HEK293 (cell line): ENCODE results near the gene KEAP1.
"Not testable (repeated sequence)": the region's sequence is repeated elsewhere in the genome, so short reads cannot be mapped to it uniquely, and the experiment has no call there.

Experiments
- CTCF ChIA-PET: fragments of 350-600 bp; formaldehyde crosslinking; extraction: SDS; loops from one replicate; lab custom pipeline; 2021; ENCODE audit warnings: antibody characterized with exemption; lab: Yijun Ruan, JAX
- POLR2A ChIA-PET: fragments of 300-600 bp; formaldehyde crosslinking; extraction: SDS; loops from one replicate; lab custom pipeline; 2020; ENCODE audit warnings: antibody characterized with exemption, inconsistent platforms; lab: Yijun Ruan, JAX
- H3K27ac ChIP-seq: fragments of 200-500 bp; sonication (Bioruptor generic); 2 replicates; pipeline ENCODE4 v1.5.1; 2014; ENCODE audit warnings: low read depth, low read length, control low read depth, inconsistent platforms; ENCODE audit errors: extremely low read depth
- H3K36me3 ChIP-seq, 2 experiments: fragments of 200-500 bp in 1 of 2; sonication (Bioruptor generic) in 1 of 2; 1 replicate in 1 of 2; 2 replicates in 1 of 2; pipeline ENCODE4 v1.5.1; 2014 to 2017; ENCODE audit warnings: inconsistent platforms in 2 of 2, low read length in 2 of 2; ENCODE audit not compliant: control insufficient read depth in 2 of 2, insufficient read depth in 1 of 2
- H3K4me1 ChIP-seq: fragments of 200-500 bp; sonication (Bioruptor generic); 2 replicates; pipeline ENCODE4 v1.5.1; 2014; ENCODE audit warnings: mild to moderate bottlenecking, low read length, inconsistent platforms; ENCODE audit not compliant: control insufficient read depth, insufficient read depth
- H3K4me3 ChIP-seq: 2 replicates; pipeline ENCODE4 v1.5.1; 2011; ENCODE audit warnings: low read depth, mild to moderate bottlenecking, control low read depth, low read length, moderate library complexity
- H3K9me3 ChIP-seq: fragments of 200-500 bp; sonication (Bioruptor generic); 2 replicates; pipeline ENCODE4 v1.5.1; 2014; ENCODE audit warnings: low read depth, low read length, inconsistent platforms; ENCODE audit not compliant: control insufficient read depth, insufficient read depth
- GLIS1 ChIP-seq: fragments of 450-650 bp; formaldehyde crosslinking; IDR thresholded peaks from 2 replicates; pipeline ENCODE4 v1.5.1; 2016; ENCODE audit warnings: missing biosample characterization, missing genetic modification characterization
- HOXD13 ChIP-seq: sonication (generic); formaldehyde crosslinking; IDR thresholded peaks from 2 replicates; pipeline ENCODE4 v1.8.0; 2022; ENCODE audit warnings: missing genetic modification reagents, borderline replicate concordance
- IKZF3 ChIP-seq: fragments of 450-650 bp; IDR thresholded peaks from 2 replicates; pipeline ENCODE4 v1.5.0; 2018; ENCODE audit warnings: missing biosample characterization, mild to moderate bottlenecking, missing genetic modification characterization, moderate library complexity
- MYNN ChIP-seq: fragments of 450-650 bp; formaldehyde crosslinking; IDR thresholded peaks from 2 replicates; pipeline ENCODE4 v1.5.1; 2016; ENCODE audit warnings: missing biosample characterization, missing genetic modification characterization, borderline replicate concordance
- SCRT2 ChIP-seq: fragments of 450-650 bp; formaldehyde crosslinking; IDR thresholded peaks from 2 replicates; pipeline ENCODE4 v1.5.1; 2016; ENCODE audit warnings: missing biosample characterization, missing genetic modification characterization
- YY1 ChIP-seq: fragments of 450-650 bp; formaldehyde crosslinking; IDR thresholded peaks from 2 replicates; pipeline ENCODE4 v1.5.1; 2018; ENCODE audit warnings: missing biosample characterization, missing genetic modification characterization
- ZBTB48 ChIP-seq: fragments of 450-650 bp; formaldehyde crosslinking; IDR thresholded peaks from 2 replicates; pipeline ENCODE4 v1.5.1; 2016; ENCODE audit warnings: missing biosample characterization, missing genetic modification characterization
- ZNF223 ChIP-seq: fragments of 450-650 bp; formaldehyde crosslinking; IDR thresholded peaks from 2 replicates; pipeline ENCODE4 v1.5.1; 2016; ENCODE audit warnings: missing biosample characterization, missing genetic modification characterization
- ZNF24 ChIP-seq: fragments of 450-650 bp; formaldehyde crosslinking; IDR thresholded peaks from 2 replicates; pipeline ENCODE4 v1.5.1; 2016; ENCODE audit warnings: missing biosample characterization, missing genetic modification characterization
- ZNF302 ChIP-seq: fragments of 450-650 bp; formaldehyde crosslinking; IDR thresholded peaks from 2 replicates; pipeline ENCODE4 v1.5.1; 2016; ENCODE audit warnings: missing biosample characterization, missing genetic modification characterization, low read depth
- ZNF580 ChIP-seq: fragments of 450-650 bp; formaldehyde crosslinking; IDR thresholded peaks from 2 replicates; pipeline ENCODE4 v1.5.1; 2016; ENCODE audit warnings: missing biosample characterization, missing genetic modification characterization
- ZNF639 ChIP-seq: fragments of 450-650 bp; formaldehyde crosslinking; IDR thresholded peaks from 2 replicates; pipeline ENCODE4 v1.5.1; 2016; ENCODE audit warnings: missing biosample characterization, missing genetic modification characterization
- ZNF658 ChIP-seq: fragments of 450-650 bp; formaldehyde crosslinking; IDR thresholded peaks from 2 replicates; pipeline ENCODE4; 2016; ENCODE audit warnings: missing biosample characterization, missing genetic modification characterization
- ZNF664 ChIP-seq: fragments of 450-650 bp; formaldehyde crosslinking; IDR thresholded peaks from 2 replicates; pipeline ENCODE4 v1.5.1; 2016; ENCODE audit warnings: missing biosample characterization, missing genetic modification characterization
- ZNF76 ChIP-seq: fragments of 450-650 bp; formaldehyde crosslinking; IDR thresholded peaks from 2 replicates; pipeline ENCODE4; 2016; ENCODE audit warnings: low read depth, missing biosample characterization, missing genetic modification characterization, borderline replicate concordance

Gene KEAP1

GRCh38 chr19:10461047-10461949 lies 41.9 kb downstream of the KEAP1 start (continued):
- TF ChIP-seq ZNF580 (tag by site-specific recombination) = no peak

GRCh38 chr19:10460714-10461046 lies 42.5 kb downstream of the KEAP1 start:
- H3K4me1 ChIP-seq = no peaks in the 10 kb centered on the region
- H3K36me3 ChIP-seq = peaks cover 0 to 3% of the 10 kb centered on the region in 2 experiments; a peak in 2 of 3 replicates
- CTCF ChIA-PET = interaction anchor here (0.6 to 0.7 kb wide), 3 partner anchors 15 to 24 kb away, joined by 3 to 6 read pairs (median 3); no protein-coding TSS in a partner anchor
- no peak overlapping the region for H3K27ac ChIP-seq
- no peak overlapping the region for H3K4me3 ChIP-seq
- TF ChIP-seq ZNF658 (no peak), ZNF223 (no peak), ZNF302 (tag by site-specific recombination) (no peak), ZNF76 (tag by site-specific recombination) (no peak), GLIS1 (tag by site-specific recombination) (no peak), ZNF24 (no peak), ZNF639 (tag by site-specific recombination) (0 out of 2 replicates have a peak, but pooled peaks have one; percentile 34), SCRT2 (tag by site-specific recombination) (peak; percentile 36; the same call in 1 of the 2 replicates)
- TF ChIP-seq, all 188 proteins: peak for 2
- POLR2A ChIA-PET = interaction anchor here (0.9 kb wide), 1 partner anchor 9 kb away, joined by 3 read pairs; no protein-coding TSS in a partner anchor
- no peaks in the 10 kb centered on the region for H3K9me3 ChIP-seq

- CTCF ChIA-PET = interaction anchor here (0.7 to 1.3 kb wide), 5 partner anchors 20 to 530 kb away, joined by 3 to 5 read pairs (median 3); no protein-coding TSS in a partner anchor
- H3K4me3 ChIP-seq, H3K27ac ChIP-seq, H3K36me3 ChIP-seq, H3K4me1 ChIP-seq, POLR2A ChIA-PET, H3K9me3 ChIP-seq: not testable (repeated sequence)
- peak; percentile 98 for TF ChIP-seq ZNF664
- peak; percentile 64 for TF ChIP-seq GLIS1 (tag by site-specific recombination)
Measured at GRCh38 chr19:10458733-10459132, 44.4 kb downstream of the KEAP1 start.

GRCh38 chr19:10454267-10454666 lies 48.9 kb downstream of the KEAP1 start:
- no peak overlapping the region for H3K4me3 ChIP-seq
- TF ChIP-seq IKZF3 (tag by site-specific recombination) (0 out of 2 replicates have a peak, but pooled peaks have one; percentile 39), HOXD13 (no peak), ZBTB48 (tag by site-specific recombination) (no peak), MYNN (tag by site-specific recombination) (no peak), YY1 (tag by site-specific recombination) (no peak)
- TF ChIP-seq, all 188 proteins: peak for 1
- no peak overlapping the region for H3K27ac ChIP-seq
- ChIA-PET POLR2A (interaction anchor here (1.0 kb wide), 1 partner anchor 34 kb away, joined by 3 read pairs; the partner anchor contains the start of gene PDE4A), CTCF (interaction anchor here (0.6 to 2.0 kb wide), 3 partner anchors 19 to 172 kb away, joined by 3 to 4 read pairs (median 3); no protein-coding TSS in a partner anchor)
- no peaks in the 10 kb centered on the region for H3K9me3 ChIP-seq
- H3K4me1 ChIP-seq = no peaks in the 10 kb centered on the region
- H3K36me3 ChIP-seq = no peaks in the 10 kb centered on the region
